Dendritic cell treated with granulocyte-macrophage colony-stimulating factor and Interleukin-4, amounts not matched to agents 40 ng/mL and 50 ng/mL, for 4 days (primary cell): ENCODE results near the gene CD96.
A peak's percentile ranks its signal among the peaks of the same experiment; 100 is the strongest.

Experiments
- H3K27ac Mint-ChIP-seq: one replicate; pipeline ENCODE4 v1.8.0; 2022; ENCODE audit warnings: mild to moderate bottlenecking, mixed read lengths
- H3K27me3 Mint-ChIP-seq: one replicate; pipeline ENCODE4 v1.8.0; 2022; ENCODE audit warnings: mild to moderate bottlenecking, mixed read lengths
- H3K36me3 Mint-ChIP-seq: one replicate; pipeline ENCODE4 v1.8.0; 2022; ENCODE audit warnings: low read depth, mixed read lengths
- H3K4me1 Mint-ChIP-seq: one replicate; pipeline ENCODE4 v1.8.0; 2022; ENCODE audit warnings: low read depth, mixed read lengths
- H3K4me3 Mint-ChIP-seq: one replicate; pipeline ENCODE4 v1.8.0; 2022; ENCODE audit warnings: mild to moderate bottlenecking, moderate library complexity, mixed read lengths
- H3K9me3 Mint-ChIP-seq: one replicate; pipeline ENCODE4 v1.8.0; 2022; ENCODE audit warnings: mixed read lengths
- intact Hi-C: fragments of 100-400 bp; cut with micrococcal nuclease; formaldehyde crosslinking; loops from one replicate; pipeline ENCODE4 v1.15.0; 2022

Gene CD96

GRCh38 chr3:111635403-111635802 lies 93.4 kb downstream of the CD96 start:
- Mint-ChIP-seq H3K27ac (no peak overlapping the region), H3K4me3 (no peak overlapping the region), H3K9me3 (peaks cover 10% of the 10 kb centered on the region), H3K36me3 (no peaks in the 10 kb centered on the region), H3K27me3 (no peaks in the 10 kb centered on the region), H3K4me1 (no peaks in the 10 kb centered on the region)
- intact Hi-C loops = no loop called here

DNA sequence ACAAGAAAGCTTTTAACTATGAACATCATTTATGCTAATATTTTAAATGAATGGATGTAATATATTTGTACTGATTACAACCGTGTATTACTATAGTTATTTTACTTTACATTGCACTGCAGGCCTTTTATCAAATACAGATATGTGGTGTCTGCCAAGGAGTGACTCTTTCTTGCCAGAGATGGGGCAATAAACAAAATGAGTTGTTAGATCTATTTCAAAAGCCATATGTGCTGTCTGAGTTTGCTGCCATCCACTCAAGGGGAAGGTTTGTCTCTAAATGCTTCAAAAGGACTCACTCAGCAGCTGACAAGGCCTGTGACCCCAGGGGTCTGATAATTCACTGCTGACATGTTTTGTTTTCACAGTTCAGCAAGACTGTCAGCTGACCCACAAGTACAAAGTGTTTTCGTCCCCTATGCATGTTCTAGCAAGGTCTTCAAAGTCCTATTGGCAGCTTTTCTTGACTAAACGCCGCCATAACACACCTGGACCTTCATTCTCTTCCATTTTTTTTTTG lies 94.4 kb downstream of the CD96 start:
- Mint-ChIP-seq H3K4me1 (no peaks in the 10 kb centered on the region), H3K9me3 (peaks cover 11% of the 10 kb centered on the region), H3K27me3 (no peaks in the 10 kb centered on the region), H3K36me3 (no peaks in the 10 kb centered on the region), H3K27ac (no peak overlapping the region), H3K4me3 (no peak overlapping the region)
- intact Hi-C loops = no loop called here

DNA sequence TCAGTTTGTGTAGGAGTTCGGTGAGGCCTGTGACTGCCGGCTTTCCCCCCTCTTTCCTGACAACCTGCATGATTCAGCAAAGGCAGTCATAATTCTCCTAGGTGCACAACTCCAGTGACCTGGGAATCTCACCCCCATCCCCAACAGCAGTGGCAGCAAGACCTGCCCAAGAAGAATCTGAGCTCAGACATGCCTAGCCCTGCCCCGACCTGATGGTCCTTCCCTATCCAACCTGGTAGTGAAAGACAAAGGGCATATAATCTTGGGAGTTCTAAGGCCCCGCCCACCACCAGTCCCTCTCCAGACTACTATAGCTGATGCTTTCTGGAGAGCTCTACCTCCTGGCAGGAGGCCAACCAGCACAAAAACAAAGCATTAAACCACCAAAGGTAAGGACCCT lies 97.3 kb downstream of the CD96 start:
- H3K4me3 Mint-ChIP-seq = no peak overlapping the region
- no peak overlapping the region for H3K27ac Mint-ChIP-seq
- H3K27me3 Mint-ChIP-seq = no peaks in the 10 kb centered on the region
- H3K36me3 Mint-ChIP-seq = no peaks in the 10 kb centered on the region
- no peaks in the 10 kb centered on the region for H3K4me1 Mint-ChIP-seq
- H3K9me3 Mint-ChIP-seq = peaks cover 40% of the 10 kb centered on the region
- intact Hi-C loops = no loop called here

DNA sequence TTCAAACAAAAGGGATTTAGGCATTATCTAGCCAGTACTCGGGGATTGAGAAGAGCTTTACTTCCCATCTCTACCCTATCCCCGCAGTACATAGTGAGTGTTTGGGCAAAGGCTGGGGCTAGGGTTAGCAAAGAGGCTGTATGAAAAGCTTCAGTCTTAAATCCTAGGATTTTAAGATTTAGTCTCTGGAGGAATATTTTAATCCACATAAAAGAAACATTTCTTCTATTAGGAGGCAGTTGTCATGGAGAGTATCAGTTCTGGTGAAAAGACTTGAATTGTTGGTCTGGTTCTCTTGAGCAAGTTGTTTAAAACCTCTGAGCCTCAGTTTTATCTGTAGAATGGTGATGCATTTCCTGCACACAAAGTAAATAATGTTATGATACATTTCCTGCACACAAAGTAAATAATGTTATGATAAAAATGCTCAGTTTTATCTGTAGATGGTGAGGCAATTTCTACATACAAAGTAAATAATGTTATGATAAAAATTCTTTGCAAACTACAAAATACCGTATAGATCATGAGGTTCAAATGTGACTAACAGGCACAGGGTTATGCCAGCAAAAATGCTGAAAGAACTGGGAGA lies 107.1 kb downstream of the CD96 start:
- Mint-ChIP-seq H3K27me3 (no peaks in the 10 kb centered on the region), H3K36me3 (no peaks in the 10 kb centered on the region), H3K9me3 (peaks cover 8% of the 10 kb centered on the region), H3K27ac (no peak overlapping the region), H3K4me3 (no peak overlapping the region), H3K4me1 (peaks cover 6% of the 10 kb centered on the region)
- intact Hi-C loops = no loop called here

DNA sequence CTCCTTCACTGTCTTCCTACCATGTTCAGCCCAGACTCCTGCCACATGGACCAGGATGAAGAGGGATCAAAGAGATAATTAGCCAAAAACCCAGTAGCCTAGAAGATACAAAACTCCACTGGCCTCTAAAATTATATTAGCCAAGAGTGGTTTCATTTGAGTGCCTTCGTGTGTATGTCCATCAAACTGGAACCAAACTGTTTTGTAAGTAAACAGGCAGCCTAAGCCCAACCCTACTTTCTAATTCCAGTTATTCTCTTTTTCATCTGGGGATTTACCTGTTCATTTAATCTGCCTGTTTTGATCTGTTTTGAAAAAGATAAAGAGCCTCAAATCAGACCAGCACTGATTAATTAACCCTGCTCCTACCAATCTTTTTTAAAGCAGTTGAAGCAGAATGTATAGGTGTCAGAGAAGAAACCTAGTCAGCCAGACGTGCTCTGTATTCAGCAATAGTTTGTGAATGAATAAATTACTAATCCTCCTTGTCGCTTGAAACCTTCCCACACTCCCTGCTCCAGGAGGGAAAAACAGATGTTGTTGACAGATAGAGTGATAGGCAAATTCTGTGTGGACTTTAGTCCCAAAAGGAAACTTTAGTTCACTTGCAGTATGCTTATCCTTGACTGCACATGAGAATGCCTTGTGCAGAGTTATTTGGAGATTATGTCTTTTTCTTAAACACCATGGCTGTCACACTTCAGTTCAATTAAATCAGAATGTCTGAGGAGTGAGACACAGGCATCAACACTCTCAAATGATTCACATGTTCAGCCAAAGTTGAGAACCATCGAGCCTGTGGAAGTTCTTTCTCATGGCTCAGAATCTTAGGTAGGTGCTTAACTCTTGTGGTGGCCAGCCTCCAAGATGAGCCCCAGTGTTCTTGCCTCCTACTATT lies 108.6 kb downstream of the CD96 start:
- peaks cover 6% of the 10 kb centered on the region for H3K4me1 Mint-ChIP-seq
- H3K4me3 Mint-ChIP-seq = no peak overlapping the region
- intact Hi-C loops = no loop called here
- H3K36me3 Mint-ChIP-seq = no peaks in the 10 kb centered on the region
- H3K27ac Mint-ChIP-seq = no peak overlapping the region
- no peaks in the 10 kb centered on the region for H3K27me3 Mint-ChIP-seq
- no peaks in the 10 kb centered on the region for H3K9me3 Mint-ChIP-seq

- no peaks in the 10 kb centered on the region for H3K36me3 Mint-ChIP-seq
- H3K27me3 Mint-ChIP-seq = no peaks in the 10 kb centered on the region
- H3K4me3 Mint-ChIP-seq = no peak overlapping the region
- H3K9me3 Mint-ChIP-seq = no peaks in the 10 kb centered on the region
- no peak overlapping the region for H3K27ac Mint-ChIP-seq
- H3K4me1 Mint-ChIP-seq = peaks cover 6% of the 10 kb centered on the region
- intact Hi-C loops = no loop called here
Measured at GRCh38 chr3:111652492-111653180, 110.6 kb downstream of the CD96 start.

DNA sequence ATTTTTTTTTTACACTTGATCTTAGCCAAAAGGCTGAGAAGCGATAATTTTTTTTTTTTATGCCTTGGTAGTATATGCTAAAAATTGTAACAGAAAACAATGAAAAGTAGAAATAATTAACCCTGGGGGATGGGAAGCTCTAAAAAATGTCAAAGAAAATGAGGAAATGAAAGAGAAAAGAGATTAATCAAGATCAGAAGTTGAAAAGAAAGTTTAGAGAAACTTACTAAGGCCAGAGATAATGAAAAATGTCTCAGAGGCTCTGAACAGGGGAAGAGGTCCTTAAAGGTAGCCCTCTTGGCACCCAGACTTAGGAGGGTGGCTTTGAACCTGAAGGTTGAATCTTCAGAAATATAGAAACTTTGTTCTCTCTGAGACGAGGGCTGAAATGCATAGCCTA lies 111.8 kb downstream of the CD96 start:
- H3K27ac Mint-ChIP-seq = no peak overlapping the region
- no peaks in the 10 kb centered on the region for H3K27me3 Mint-ChIP-seq
- peaks cover 6% of the 10 kb centered on the region for H3K4me1 Mint-ChIP-seq
- H3K9me3 Mint-ChIP-seq = no peaks in the 10 kb centered on the region
- H3K4me3 Mint-ChIP-seq = no peak overlapping the region
- H3K36me3 Mint-ChIP-seq = no peaks in the 10 kb centered on the region
- intact Hi-C loops = no loop called here

DNA sequence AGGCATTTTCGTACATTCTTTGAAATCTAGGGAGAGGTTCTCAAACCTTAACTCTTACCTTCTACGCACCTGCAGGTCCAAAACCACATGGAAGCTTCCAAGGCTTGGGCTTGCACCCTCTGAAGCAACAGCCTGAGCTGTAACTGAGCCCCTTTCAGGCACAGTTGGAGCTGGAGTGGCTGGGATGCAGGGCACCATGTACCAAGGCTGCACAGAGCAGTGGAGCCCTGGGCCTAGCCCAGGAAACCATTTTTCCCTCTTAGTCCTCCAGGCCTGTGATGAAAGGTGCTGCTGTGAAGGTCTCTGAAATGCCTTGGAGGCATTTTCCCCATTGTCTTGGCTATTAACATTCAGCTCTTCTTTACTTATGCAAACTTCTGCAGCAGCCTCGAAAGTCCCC lies 120.0 kb downstream of the CD96 start:
- no peaks in the 10 kb centered on the region for H3K36me3 Mint-ChIP-seq

DNA sequence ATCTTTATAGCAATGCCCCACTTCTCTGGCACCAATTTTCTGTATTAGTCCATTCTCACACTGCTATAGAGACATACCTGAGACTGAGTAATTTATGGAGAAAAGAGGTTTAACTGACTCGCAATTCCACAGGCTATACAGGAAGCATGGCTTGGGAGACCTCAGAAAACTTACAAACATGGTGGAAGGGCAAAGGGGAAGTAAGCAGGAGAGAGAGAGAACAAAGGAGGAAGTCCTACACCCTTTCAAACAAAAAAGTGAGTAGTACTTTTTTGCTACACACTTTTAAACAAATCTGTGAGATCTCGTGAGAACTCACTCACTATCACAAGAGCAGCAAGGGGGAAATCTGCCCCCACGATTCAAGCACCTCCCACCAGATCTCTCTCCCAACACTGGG lies 120.9 kb downstream of the CD96 start:
- Mint-ChIP-seq H3K4me1 (peaks cover 14% of the 10 kb centered on the region), H3K27ac (no peak overlapping the region), H3K9me3 (peaks cover 29% of the 10 kb centered on the region), H3K4me3 (no peak overlapping the region), H3K27me3 (no peaks in the 10 kb centered on the region), H3K36me3 (no peaks in the 10 kb centered on the region)
- intact Hi-C loops = no loop called here

More for the DNA sequence above, 120.0 kb downstream of the CD96 start:
- H3K27ac Mint-ChIP-seq = no peak overlapping the region
- no peaks in the 10 kb centered on the region for H3K27me3 Mint-ChIP-seq
- peaks cover 29% of the 10 kb centered on the region for H3K9me3 Mint-ChIP-seq
- H3K4me3 Mint-ChIP-seq = no peak overlapping the region
- H3K4me1 Mint-ChIP-seq = peaks cover 6% of the 10 kb centered on the region
- intact Hi-C loops = no loop called here

DNA sequence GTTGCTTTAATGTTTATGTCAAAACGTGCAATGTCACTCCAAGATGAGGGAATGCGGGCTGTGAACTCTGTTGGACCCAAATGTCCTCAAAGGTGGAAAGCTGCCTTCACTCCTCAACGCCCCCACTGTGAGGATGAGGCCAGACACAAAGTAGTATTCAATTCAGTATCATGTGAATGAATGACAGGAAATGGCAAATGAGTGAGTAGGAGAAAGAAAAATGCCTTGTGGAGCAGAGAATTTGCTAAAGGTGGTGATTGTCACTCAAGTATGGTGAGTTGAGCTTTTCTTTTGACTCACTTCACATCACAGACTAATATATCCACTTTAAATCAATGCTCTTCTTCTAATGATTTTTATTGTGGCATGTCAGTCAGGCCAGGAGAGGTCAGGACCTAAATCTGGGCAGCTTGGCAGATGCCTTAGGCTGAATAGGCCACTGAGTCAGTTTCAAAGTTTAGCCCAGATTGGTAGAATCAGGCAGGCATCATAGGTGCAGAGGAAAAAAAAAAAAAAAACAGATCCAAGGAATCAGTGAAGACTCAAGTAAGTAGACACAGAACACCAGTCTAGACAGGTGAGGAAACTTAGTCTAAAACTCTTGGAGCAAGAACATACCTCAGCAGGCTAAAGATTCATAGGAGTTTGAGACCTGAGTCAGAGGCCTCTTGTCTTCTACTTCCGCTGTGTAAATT lies 124.2 kb downstream of the CD96 start:
- H3K4me1 Mint-ChIP-seq = peaks cover 26% of the 10 kb centered on the region
- H3K27ac Mint-ChIP-seq = no peak overlapping the region
- H3K9me3 Mint-ChIP-seq = peaks cover 22% of the 10 kb centered on the region
- intact Hi-C loops = no loop called here
- H3K27me3 Mint-ChIP-seq = peaks cover 2% of the 10 kb centered on the region
- no peaks in the 10 kb centered on the region for H3K36me3 Mint-ChIP-seq
- no peak overlapping the region for H3K4me3 Mint-ChIP-seq

GRCh38 chr3:111667170-111667569 lies 125.2 kb downstream of the CD96 start:
- Mint-ChIP-seq H3K27ac (peak overlapping the region; percentile 32), H3K27me3 (peaks cover 3% of the 10 kb centered on the region), H3K36me3 (no peaks in the 10 kb centered on the region), H3K9me3 (peaks cover 12% of the 10 kb centered on the region), H3K4me1 (peaks cover 26% of the 10 kb centered on the region), H3K4me3 (no peak overlapping the region)
- intact Hi-C loops = no loop called here

GRCh38 chr3:111667621-111668239 lies 125.7 kb downstream of the CD96 start:
- H3K27ac Mint-ChIP-seq = peak overlapping the region; percentile 32
- intact Hi-C loops = loop anchor here (1.0 kb wide), 1 partner anchor 24 kb away; no protein-coding TSS in a partner anchor
- no peak overlapping the region for H3K4me3 Mint-ChIP-seq
- peaks cover 6% of the 10 kb centered on the region for H3K27me3 Mint-ChIP-seq
- H3K36me3 Mint-ChIP-seq = no peaks in the 10 kb centered on the region
- H3K9me3 Mint-ChIP-seq = peaks cover 6% of the 10 kb centered on the region
- peaks cover 24% of the 10 kb centered on the region for H3K4me1 Mint-ChIP-seq

DNA sequence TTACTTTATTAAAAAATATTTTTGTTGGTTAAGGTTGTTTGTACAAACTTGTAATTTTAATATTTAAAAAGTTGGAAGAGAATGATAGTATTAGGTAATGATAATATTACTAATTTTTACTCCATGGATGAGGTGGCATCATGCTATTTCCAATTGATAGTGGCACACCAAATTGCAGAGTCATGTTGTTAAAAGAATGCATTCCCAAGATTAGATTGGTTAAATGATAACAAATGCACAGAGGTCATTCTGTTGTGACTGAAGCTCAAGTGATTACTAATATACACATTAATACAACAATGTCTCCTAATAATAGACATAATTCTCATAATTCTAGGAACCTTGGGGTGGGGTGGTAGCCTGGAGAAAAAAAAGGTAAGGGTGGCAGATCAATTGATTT lies 126.3 kb downstream of the CD96 start:
- H3K27me3 Mint-ChIP-seq = peaks cover 10% of the 10 kb centered on the region
- no peaks in the 10 kb centered on the region for H3K36me3 Mint-ChIP-seq
- no peak overlapping the region for H3K27ac Mint-ChIP-seq
- H3K9me3 Mint-ChIP-seq = peaks cover under 1% of the 10 kb centered on the region
- H3K4me1 Mint-ChIP-seq = peaks cover 20% of the 10 kb centered on the region
- intact Hi-C loops = loop anchor here (1.0 kb wide), 1 partner anchor 23 kb away; no protein-coding TSS in a partner anchor
- no peak overlapping the region for H3K4me3 Mint-ChIP-seq
